ENCODE data around the gene FTCD.
"Not testable (repeated sequence)": the region's sequence is repeated elsewhere in the genome, so short reads cannot be mapped to it uniquely, and the experiment has no call there.

FTCD gene

GRCh38 chr21:46155514-46156377 is at the start of gene FTCD:
Gene FTCD (minus strand): TSS chr21:46155579. CDS start chr21:46155523, 56 bp downstream.
- no peak for DNase-seq

- no peak for DNase-seq
These were observed 49.8 kb upstream of the FTCD start for GRCh38 chr21:46205166-46205565.

GRCh38 chr21:46203203-46203600 is 47.8 kb upstream of the FTCD start:
- no peak for DNase-seq

GRCh38 chr21:46202592-46203202 is 47.3 kb upstream of the FTCD start:
- no peak for DNase-seq

- not testable (repeated sequence) for DNase-seq
These were observed 45.8 kb upstream of the FTCD start for GRCh38 chr21:46200877-46201803.

GRCh38 chr21:46199436-46200373 is 44.3 kb upstream of the FTCD start:
- DNase-seq, result no peak

GRCh38 chr21:46196733-46197132 is 41.4 kb upstream of the FTCD start:
- no peak for DNase-seq

- no peak for DNase-seq
These were observed 40.3 kb upstream of the FTCD start for GRCh38 chr21:46195595-46196195.

- no peak for DNase-seq
These were observed 39.3 kb upstream of the FTCD start for GRCh38 chr21:46194374-46195334.

GRCh38 chr21:46193829-46194373 is 38.5 kb upstream of the FTCD start:
- DNase-seq, result no peak

- DNase-seq, result no peak
These were observed 36.6 kb upstream of the FTCD start for GRCh38 chr21:46191686-46192575.

- no peak for DNase-seq
These were observed 35.9 kb upstream of the FTCD start for GRCh38 chr21:46191257-46191685.

GRCh38 chr21:46190491-46191131 is 35.2 kb upstream of the FTCD start:
- no peak for DNase-seq

GRCh38 chr21:46189959-46190490 is 34.6 kb upstream of the FTCD start:
- no peak for DNase-seq

- DNase-seq, result no peak
These were observed 34.0 kb upstream of the FTCD start for GRCh38 chr21:46189213-46189958.

- DNase-seq, result no peak
These were observed 33.1 kb upstream of the FTCD start for GRCh38 chr21:46188226-46189212.

Measured in CD4-positive, alpha-beta T cell treated with Interferon gamma for 1 hour (primary cell).